NK-92 treated with Interleukin-12 subunit alpha and Interleukin-12 subunit beta, amount 100 ng/mL, for 24 hours (cell line): ENCODE measurements around the gene NGEF.

ENCODE experiments used
- DNase-seq: peaks from one replicate; lab custom pipeline; 2025; lab: John Stamatoyannopoulos, UW

NGEF gene

GRCh38 chr2:233042549-233042948 lies 29.5 kb upstream of the NGEF start:
- no peak for DNase-seq

DNA sequence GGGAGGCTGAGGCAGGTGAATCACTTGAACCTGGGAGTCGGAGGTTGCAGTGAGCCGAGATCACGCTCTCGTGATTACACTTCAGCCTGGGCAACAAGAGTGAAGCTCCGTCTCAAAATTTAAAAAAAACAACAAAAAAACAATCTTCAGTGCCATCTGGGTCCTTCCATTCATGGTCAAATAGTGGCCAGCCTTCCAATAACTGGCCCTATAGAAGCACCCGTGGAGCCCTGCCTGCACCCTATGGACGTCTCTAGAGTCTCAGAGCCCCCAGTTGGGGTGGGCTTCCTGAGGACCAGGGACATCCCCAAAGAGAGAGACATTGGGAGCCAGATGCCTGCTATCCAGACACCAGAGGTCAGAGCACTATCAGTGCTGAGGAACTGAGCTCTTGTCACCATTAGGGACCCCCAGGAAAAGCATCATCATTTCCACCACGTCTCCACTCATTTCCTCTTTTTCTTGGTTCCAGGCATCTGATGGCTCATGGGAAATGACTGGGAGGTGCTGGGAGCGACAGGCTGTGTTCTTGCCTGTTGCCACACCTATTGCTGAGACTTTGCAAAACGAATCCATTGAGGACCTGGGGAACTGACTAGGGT lies 28.8 kb upstream of the NGEF start:
- DNase-seq = no peak

- DNase-seq = no peak
These were observed 27.5 kb upstream of the NGEF start for GRCh38 chr2:233040571-233040970.

GRCh38 chr2:233039846-233040530 lies 26.9 kb upstream of the NGEF start:
- DNase-seq = no peak

GRCh38 chr2:233039212-233039845 lies 26.3 kb upstream of the NGEF start:
- DNase-seq = no peak

DNA sequence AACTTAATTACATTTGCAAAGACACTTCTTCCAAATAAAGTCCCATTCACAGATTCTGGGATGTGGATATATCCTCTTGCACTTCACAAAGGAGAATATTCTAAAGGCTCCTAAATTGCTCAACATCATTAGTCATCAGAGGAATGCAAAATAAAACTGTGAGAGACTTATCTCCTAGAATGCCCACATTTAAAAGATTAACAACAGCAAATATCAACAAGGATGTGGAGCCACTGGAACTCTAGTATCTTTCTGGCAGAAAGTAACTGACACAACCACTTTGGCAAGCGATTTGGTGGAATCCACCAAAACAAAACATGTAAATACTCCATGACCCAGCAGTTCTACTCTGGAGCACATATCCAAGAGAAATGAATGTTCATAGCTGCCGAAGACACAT lies 24.0 kb upstream of the NGEF start:
- DNase-seq = no peak

DNA sequence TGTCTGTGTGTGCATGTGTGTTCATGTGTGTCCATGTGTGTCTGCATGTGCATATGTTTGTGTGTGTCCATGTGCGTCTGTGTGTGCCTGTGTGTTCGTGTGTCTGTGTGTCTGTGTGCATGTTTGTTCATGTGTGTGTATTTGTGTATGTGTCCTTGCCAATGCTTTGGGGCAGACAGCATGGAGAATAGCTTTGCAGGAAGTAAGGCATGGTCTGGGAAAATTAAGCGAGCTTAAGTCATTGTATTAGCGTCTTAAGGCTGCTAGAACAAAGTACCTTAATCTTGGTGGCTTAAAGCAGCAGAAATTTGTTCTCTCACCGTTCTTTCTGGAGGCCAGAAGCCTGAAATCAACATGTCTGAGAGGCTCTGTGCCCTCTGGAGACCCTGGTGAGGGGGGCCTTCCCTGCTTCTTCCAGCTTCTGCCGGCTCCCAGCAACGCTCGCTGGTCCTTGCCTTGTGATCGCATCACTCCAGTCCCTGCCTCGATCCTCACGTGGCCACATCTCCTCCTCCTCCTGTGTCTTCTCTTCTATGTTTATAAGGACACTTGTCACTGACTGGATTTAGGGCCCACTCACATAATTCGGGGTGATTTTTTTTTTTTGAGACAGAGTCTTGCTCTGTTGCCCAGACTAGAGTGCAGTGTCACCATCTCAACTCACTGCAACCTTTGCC lies 23.2 kb upstream of the NGEF start:
- no peak for DNase-seq

DNA sequence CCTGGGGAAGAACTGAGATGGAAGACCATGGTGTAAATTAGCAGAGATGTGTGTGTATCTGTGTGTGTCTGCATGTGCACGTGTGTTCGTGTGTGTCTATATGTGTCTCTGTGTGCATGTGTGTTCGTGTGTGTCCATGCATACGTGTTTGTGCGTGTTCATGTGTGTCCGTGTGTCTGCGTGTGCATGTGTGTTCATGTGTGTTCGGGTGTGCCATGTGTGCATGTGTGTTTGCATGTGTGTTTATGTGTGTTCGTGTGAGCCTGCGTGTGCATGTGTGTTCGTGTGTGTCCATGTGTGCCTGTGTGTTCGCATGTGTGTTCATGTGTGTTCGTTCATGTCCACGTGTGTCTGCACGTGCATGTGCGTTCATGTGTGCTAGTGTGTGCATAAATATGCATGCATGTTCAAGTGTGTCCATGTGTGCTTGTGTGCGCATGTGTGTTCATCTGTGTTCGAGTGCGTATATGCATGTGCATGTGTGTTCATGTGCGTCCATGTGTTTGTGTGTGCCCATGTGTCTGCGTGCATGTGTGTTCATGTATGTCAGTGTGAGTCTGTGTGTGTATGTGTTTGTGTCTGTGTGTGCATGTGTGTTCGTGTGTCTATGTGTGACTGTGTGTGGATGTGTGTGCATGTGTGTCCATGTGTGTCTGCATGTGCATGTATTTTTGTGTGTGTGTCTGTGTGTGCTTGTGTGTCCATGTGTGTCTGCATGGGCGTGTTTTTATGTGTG lies 22.5 kb upstream of the NGEF start:
- DNase-seq = no peak

- no peak for DNase-seq
These were observed 21.2 kb upstream of the NGEF start for GRCh38 chr2:233034091-233034882.

DNA sequence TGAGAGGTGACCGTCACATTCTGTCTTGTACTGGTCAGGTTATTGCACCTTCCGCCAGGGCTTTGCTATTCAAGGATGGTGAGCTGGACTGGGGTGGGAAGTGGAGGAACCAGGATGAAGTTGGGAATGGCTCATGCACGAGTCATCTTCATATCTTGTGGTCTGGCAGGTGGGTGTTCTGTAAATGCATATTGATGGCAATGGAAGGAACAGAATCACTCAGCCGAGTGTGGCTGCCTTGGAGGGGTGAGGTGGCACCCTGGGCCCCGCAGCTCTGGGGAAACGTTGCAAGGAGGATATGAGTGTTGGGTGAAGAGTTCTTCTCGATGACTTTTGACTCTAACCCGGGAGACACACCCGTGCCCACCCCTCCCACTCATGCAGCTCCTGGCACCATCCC lies 20.6 kb upstream of the NGEF start:
- DNase-seq = no peak

DNA sequence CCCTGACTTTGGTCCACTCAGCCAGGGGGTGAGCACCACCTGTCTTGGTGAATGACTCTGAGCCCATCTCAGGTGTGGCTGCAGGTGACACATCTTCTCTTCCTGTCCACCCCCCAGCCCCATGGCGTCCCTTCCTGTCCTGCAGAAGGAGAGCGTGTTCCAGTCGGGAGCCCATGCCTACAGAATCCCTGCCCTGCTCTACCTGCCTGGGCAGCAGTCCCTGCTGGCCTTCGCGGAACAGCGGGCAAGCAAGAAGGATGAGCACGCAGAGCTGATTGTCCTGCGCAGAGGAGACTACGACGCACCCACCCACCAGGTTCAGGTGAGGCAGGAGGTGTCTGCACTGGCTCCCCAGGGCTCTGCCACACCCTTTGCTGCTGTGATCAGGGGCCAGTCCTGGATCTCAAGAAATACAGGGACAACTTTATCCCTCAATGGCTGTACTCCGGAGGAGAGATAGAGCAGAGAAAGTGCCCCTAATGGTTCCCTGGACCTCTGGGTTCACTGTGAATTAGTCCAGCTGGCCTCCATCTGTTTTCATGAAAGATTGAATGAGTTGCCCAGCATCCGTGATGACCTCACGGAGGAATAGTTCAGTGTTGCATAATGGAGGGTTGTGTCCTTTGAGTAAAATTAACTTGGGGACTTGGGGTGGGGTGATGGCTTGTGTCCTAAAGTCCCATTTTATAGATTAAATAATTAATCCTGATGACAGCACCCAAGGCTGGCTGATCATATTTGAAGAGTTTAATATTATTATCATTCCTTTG lies 19.7 kb upstream of the NGEF start, which contains the start of gene NEU2:
Gene NEU2 (plus strand): TSS at position 122 of the 770 bp plus-strand sequence. CDS start 0 bp downstream, at position 122.
- DNase-seq = no peak

DNA sequence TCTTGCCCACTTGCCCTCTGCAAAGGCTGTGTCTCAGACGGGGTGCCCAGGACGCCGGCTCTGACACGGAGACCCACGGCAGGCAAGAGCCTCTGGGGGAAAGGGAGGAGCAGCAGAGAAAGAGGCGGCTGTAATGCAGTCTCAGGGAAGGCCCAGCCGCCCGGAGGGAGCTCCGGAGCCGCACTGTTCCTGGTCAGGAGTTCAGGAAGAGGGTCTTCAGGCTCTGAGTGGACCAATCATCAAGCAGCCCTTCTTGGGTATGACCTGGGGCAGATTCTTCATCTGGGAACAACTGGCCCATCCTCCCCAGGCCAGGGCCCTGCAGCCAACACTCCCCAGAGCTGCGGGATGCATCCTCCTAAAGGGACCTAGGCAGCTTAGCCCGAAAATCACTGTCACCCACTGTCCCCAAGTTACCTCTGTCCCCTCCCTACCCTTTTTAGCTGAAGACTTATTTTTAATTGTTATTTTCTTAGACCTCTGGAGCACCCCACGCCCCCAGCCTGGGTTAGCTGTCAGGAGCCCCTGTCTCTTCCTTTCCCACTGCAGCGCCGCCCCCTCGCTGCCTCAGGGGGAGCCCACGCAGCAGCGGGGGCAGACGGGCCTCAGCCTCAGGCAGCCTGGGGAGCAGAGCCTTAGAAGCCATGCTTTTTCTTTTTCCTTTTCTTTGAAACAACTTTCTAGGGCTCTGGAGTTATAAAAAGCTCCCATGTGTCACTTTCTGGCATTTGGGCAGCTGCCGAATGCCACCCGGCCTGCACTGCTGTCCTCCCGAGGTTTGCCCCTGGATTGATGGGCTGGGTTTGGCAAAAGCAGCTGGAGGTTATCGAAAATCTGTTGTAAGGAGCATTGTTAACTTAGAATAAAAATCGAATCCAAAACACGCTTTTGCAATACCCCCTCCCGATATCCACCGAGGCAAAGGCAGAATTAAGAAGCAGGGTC lies 18.8 kb upstream of the NGEF start:
- no peak for DNase-seq

DNA sequence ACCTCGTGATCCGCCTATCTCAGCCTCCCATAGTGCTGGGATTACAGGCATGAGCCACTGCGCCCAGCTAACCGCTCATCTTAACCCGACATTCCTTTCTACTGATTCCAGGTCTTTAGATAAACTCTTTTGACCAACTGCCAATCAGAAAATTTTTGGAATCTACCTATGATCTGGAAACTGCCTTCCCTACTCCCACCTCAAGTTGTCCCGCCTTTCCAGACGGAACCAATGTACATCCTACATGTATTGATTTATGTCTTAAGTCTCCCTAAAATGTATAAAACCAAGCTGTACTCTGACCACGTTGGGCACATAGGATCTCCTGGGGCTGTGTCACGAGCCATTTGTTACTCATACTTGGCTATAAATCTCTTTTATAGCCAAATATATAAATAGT lies 16.3 kb upstream of the NGEF start:
- DNase-seq = no peak

DNA sequence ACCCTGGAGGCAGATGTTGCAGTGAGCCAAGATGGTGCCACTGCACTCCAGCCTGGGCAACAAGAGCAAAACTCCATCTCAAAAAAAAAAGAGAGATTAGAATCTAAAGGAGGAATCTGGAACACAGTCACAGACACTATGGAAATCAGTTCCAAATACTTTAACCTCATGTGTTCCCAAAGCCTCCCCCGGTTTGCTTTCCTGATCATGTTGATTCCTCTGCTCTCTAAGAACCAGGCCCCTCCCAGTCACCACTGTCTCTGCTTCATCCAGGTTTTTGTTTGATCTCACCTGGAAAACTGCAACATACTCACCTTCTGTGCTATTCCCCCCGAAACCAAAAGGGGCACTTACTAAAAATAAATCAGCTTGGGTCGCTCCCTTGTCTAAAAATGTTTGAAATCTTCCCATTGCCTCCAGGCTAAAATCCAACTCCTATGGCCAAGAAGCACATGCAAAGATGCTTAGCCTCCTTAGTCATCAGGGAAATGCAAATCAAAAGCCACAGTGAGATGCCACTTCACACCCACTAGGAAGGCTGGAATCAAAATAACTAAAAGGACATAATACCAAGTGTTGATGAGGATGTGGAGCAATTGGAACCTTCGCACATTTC lies 13.2 kb upstream of the NGEF start:
- no peak for DNase-seq

- no peak for DNase-seq
These were observed 12.7 kb upstream of the NGEF start for GRCh38 chr2:233025706-233026105.

GRCh38 chr2:233023761-233024410 lies 10.8 kb upstream of the NGEF start:
- no peak for DNase-seq

GRCh38 chr2:233023007-233023760 lies 10.1 kb upstream of the NGEF start:
- no peak for DNase-seq

- DNase-seq = no peak
These were observed 9.5 kb upstream of the NGEF start for GRCh38 chr2:233022561-233022960.
